Measurements from ENCODE around the gene LMO3. TPM values are rescaled to one million over a fixed set of nuclear protein-coding genes. Genes with fewer than 3 reads are reported as not detected.

LMO3 gene
- total RNA-seq, 1 donor from 2014 or later, result 48.4 TPM

DNA sequence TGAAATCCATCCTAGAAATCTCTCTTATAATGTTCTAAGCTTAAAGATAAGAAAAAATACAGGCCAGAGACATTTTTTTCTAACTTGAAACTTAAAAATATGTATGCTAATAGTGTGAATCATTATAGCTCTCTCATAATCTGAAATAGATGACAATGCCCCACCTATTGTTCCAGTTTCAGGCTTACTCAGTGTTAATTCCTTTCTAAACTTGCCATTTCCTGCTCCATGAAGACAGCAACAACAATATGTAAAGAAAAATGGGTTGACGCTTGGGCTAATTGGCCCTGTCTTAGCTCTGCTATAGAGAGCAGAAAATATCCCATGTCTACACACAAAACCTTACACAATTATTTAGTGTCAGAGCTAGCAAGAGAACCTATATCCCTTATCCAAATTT, 37.1 kb downstream of the LMO3 start:
- H3K4me1 Mint-ChIP-seq (ENCODE audit: low read depth), result peaks cover 9% of the 10 kb centered on the region
- TF ChIP-seq, protein P1, sequence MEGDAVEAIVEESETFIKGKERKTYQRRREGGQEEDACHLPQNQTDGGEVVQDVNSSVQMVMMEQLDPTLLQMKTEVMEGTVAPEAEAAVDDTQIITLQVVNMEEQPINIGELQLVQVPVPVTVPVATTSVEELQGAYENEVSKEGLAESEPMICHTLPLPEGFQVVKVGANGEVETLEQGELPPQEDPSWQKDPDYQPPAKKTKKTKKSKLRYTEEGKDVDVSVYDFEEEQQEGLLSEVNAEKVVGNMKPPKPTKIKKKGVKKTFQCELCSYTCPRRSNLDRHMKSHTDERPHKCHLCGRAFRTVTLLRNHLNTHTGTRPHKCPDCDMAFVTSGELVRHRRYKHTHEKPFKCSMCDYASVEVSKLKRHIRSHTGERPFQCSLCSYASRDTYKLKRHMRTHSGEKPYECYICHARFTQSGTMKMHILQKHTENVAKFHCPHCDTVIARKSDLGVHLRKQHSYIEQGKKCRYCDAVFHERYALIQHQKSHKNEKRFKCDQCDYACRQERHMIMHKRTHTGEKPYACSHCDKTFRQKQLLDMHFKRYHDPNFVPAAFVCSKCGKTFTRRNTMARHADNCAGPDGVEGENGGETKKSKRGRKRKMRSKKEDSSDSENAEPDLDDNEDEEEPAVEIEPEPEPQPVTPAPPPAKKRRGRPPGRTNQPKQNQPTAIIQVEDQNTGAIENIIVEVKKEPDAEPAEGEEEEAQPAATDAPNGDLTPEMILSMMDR (IDR thresholded peaks at IDR 0.05; ENCODE audit: unreplicated experiment), result no peak
- H3K36me3 Mint-ChIP-seq (ENCODE audit: insufficient read depth), result peaks cover 5% of the 10 kb centered on the region
- no peaks in the 10 kb centered on the region for H3K27me3 Mint-ChIP-seq
- H3K9me3 Mint-ChIP-seq (ENCODE audit: low read depth), result peaks cover 4% of the 10 kb centered on the region
- no peak for DNase-seq (ENCODE audit: low spot score, unreplicated experiment)
- H3K4me3 Mint-ChIP-seq (ENCODE audit: low read depth), result no peak overlapping the region
- H3K27ac Mint-ChIP-seq, result no peak overlapping the region

DNA sequence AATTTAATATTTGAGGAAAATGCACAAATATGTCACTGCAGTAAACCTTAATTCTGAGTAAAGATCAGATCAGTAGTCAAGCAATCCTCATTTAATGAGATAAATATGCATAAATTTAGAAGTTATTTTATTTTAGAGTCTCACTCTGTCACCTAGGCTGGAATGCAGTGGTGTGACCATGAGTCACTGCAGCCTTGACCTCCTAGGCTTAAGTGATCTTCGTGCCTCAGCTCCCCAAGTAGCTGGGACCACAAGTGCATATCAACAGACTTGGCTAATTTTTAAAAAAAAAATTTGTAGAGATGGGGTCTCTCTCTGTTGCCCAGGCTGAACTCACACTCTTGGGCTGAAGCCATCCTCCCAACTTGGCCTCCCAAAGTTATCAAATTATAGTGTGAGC, 41.3 kb downstream of the LMO3 start:
- Mint-ChIP-seq H3K27ac (no peak overlapping the region), H3K27me3 (peaks cover 4% of the 10 kb centered on the region), H3K4me3 (ENCODE audit: low read depth) (no peak overlapping the region), H3K36me3 (ENCODE audit: insufficient read depth) (peaks cover 8% of the 10 kb centered on the region), H3K9me3 (ENCODE audit: low read depth) (peaks cover 4% of the 10 kb centered on the region), H3K4me1 (ENCODE audit: low read depth) (peaks cover 11% of the 10 kb centered on the region)
- TF ChIP-seq, protein P1 (IDR thresholded peaks at IDR 0.05; ENCODE audit: unreplicated experiment), result no peak
- DNase-seq (ENCODE audit: low spot score, unreplicated experiment), result no peak

GRCh38 chr12:16563504-16563903, 42.5 kb downstream of the LMO3 start:
- peaks cover 11% of the 10 kb centered on the region for H3K4me1 Mint-ChIP-seq (ENCODE audit: low read depth)
- TF ChIP-seq, protein P1 (IDR thresholded peaks at IDR 0.05; ENCODE audit: unreplicated experiment), result no peak
- no peak overlapping the region for H3K4me3 Mint-ChIP-seq (ENCODE audit: low read depth)
- peaks cover 9% of the 10 kb centered on the region for H3K36me3 Mint-ChIP-seq (ENCODE audit: insufficient read depth)
- H3K27ac Mint-ChIP-seq, result no peak overlapping the region
- no peak for DNase-seq (ENCODE audit: low spot score, unreplicated experiment)
- peaks cover 4% of the 10 kb centered on the region for H3K9me3 Mint-ChIP-seq (ENCODE audit: low read depth)
- peaks cover 4% of the 10 kb centered on the region for H3K27me3 Mint-ChIP-seq

DNA sequence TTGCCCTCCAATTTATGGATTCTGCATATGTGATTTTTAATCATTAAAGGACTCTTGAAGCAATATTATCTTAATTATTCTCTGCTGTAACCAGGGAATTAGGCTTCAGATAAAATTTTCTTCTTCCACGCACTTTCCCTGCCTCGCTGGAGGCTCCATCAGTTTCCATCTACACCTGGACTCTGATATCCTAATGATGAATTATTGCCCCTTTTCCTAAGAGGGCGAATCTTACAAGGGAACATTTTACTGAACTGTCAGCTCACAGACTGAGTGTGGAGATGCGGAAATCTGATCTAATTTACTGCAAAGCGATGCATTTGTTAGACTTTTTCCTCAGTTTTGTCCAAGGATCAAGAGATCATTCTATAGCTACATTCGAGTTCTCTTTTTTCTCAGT, 43.0 kb downstream of the LMO3 start:
- H3K36me3 Mint-ChIP-seq (ENCODE audit: insufficient read depth), result peaks cover 9% of the 10 kb centered on the region
- H3K9me3 Mint-ChIP-seq (ENCODE audit: low read depth), result peaks cover 4% of the 10 kb centered on the region
- H3K27ac Mint-ChIP-seq, result no peak overlapping the region
- H3K4me1 Mint-ChIP-seq (ENCODE audit: low read depth), result peaks cover 11% of the 10 kb centered on the region
- H3K4me3 Mint-ChIP-seq (ENCODE audit: low read depth), result no peak overlapping the region
- no peak for DNase-seq (ENCODE audit: low spot score, unreplicated experiment)
- TF ChIP-seq, protein P1 (IDR thresholded peaks at IDR 0.05; ENCODE audit: unreplicated experiment), result no peak
- H3K27me3 Mint-ChIP-seq, result peaks cover 4% of the 10 kb centered on the region

- TF ChIP-seq, protein P1 (IDR thresholded peaks at IDR 0.05; ENCODE audit: unreplicated experiment), result no peak
- H3K36me3 Mint-ChIP-seq (ENCODE audit: insufficient read depth), result peaks cover 9% of the 10 kb centered on the region
- H3K27ac Mint-ChIP-seq, result no peak overlapping the region
- peaks cover 4% of the 10 kb centered on the region for H3K9me3 Mint-ChIP-seq (ENCODE audit: low read depth)
- DNase-seq (ENCODE audit: low spot score, unreplicated experiment), result no peak
- no peak overlapping the region for H3K4me3 Mint-ChIP-seq (ENCODE audit: low read depth)
- peaks cover 11% of the 10 kb centered on the region for H3K4me1 Mint-ChIP-seq (ENCODE audit: low read depth)
- H3K27me3 Mint-ChIP-seq, result peaks cover 4% of the 10 kb centered on the region
Observed at GRCh38 chr12:16562435-16562834, 43.5 kb downstream of the LMO3 start.
